ENCODE measurements around the gene MRPL43. TPM values are rescaled to one million over a fixed set of nuclear protein-coding genes. Genes with fewer than 3 reads are reported as not detected.

Gene MRPL43
- total RNA-seq, 2 experiments from 2014 or later = 53.8 to 56.2 TPM

DNA sequence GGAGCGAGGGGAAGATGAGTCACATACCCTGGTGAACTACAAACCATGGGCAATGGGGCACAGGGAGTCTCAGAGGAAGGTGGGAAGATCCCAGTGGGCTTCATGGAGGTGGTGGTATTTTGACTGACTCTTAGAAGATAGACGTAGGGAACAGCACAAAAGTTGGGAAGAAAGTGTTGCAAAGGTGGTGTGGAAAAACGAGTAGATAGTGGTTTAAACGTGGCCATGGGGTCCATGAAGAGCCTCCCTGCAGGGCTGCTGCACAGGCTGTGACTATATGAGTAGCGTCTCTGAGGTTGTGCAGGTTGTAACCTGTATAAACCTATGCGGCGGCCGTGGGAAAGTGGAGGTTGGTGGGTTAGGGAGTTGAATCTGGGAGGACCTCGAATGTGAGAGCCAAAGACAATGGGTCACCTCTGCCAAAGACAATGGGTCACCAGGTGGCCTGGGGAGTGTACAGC, 26.1 kb upstream of the MRPL43 start:
- no peak for TF ChIP-seq EZH2phosphoT487 (IDR thresholded peaks at IDR 0.05; ENCODE audit: borderline replicate concordance, low read depth, low read length)
- TF ChIP-seq, protein P1, sequence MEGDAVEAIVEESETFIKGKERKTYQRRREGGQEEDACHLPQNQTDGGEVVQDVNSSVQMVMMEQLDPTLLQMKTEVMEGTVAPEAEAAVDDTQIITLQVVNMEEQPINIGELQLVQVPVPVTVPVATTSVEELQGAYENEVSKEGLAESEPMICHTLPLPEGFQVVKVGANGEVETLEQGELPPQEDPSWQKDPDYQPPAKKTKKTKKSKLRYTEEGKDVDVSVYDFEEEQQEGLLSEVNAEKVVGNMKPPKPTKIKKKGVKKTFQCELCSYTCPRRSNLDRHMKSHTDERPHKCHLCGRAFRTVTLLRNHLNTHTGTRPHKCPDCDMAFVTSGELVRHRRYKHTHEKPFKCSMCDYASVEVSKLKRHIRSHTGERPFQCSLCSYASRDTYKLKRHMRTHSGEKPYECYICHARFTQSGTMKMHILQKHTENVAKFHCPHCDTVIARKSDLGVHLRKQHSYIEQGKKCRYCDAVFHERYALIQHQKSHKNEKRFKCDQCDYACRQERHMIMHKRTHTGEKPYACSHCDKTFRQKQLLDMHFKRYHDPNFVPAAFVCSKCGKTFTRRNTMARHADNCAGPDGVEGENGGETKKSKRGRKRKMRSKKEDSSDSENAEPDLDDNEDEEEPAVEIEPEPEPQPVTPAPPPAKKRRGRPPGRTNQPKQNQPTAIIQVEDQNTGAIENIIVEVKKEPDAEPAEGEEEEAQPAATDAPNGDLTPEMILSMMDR (conservative IDR thresholded peaks at IDR 0.05; ENCODE audit: low read length) = no peak
- H4K20me1 ChIP-seq (ENCODE audit: insufficient read depth, low read length) = no peaks in the 10 kb centered on the region
- no peaks in the 10 kb centered on the region for H3K36me3 ChIP-seq (ENCODE audit: insufficient read depth, low read length)
- no peak overlapping the region for H2AFZ ChIP-seq (ENCODE audit: low read length)
- intact Hi-C loops (cut with micrococcal nuclease; ENCODE audit: unreplicated experiment) = loop anchor here (5.0 kb wide), 1 partner anchor 1181 kb away; no protein-coding TSS in a partner anchor
- no peak overlapping the region for H3K4me3 ChIP-seq (ENCODE audit: low read depth, low read length, poor library complexity, severe bottlenecking)
- peaks cover 6% of the 10 kb centered on the region for H3K4me1 ChIP-seq (ENCODE audit: insufficient read depth, low read length, poor library complexity, severe bottlenecking)
- no peak overlapping the region for H3K4me2 ChIP-seq (ENCODE audit: low read length)
- POLR2A ChIA-PET = interaction anchor here (0.6 kb wide), 1 partner anchor 13 kb away, joined by 3 read pairs; no protein-coding TSS in a partner anchor
- no peaks in the 10 kb centered on the region for H3K79me2 ChIP-seq (ENCODE audit: insufficient read depth, low read depth, low read length)
- H3K9me2 ChIP-seq (ENCODE audit: insufficient read depth, low read length) = no peaks in the 10 kb centered on the region
- no peak overlapping the region for H3K27ac ChIP-seq (ENCODE audit: low read depth, low read length, poor library complexity, severe bottlenecking)
- no peaks in the 10 kb centered on the region for H3K9me3 ChIP-seq (ENCODE audit: low read length)
- CTCF ChIA-PET (ENCODE audit: unreplicated experiment) = interaction anchor here (0.6 kb wide), 1 partner anchor 33 kb away, joined by 4 read pairs; no protein-coding TSS in a partner anchor
- no TSS peak for BruUV-seq (replicated peaks)
- no peak for DNase-seq (ENCODE audit: low spot score)

DNA sequence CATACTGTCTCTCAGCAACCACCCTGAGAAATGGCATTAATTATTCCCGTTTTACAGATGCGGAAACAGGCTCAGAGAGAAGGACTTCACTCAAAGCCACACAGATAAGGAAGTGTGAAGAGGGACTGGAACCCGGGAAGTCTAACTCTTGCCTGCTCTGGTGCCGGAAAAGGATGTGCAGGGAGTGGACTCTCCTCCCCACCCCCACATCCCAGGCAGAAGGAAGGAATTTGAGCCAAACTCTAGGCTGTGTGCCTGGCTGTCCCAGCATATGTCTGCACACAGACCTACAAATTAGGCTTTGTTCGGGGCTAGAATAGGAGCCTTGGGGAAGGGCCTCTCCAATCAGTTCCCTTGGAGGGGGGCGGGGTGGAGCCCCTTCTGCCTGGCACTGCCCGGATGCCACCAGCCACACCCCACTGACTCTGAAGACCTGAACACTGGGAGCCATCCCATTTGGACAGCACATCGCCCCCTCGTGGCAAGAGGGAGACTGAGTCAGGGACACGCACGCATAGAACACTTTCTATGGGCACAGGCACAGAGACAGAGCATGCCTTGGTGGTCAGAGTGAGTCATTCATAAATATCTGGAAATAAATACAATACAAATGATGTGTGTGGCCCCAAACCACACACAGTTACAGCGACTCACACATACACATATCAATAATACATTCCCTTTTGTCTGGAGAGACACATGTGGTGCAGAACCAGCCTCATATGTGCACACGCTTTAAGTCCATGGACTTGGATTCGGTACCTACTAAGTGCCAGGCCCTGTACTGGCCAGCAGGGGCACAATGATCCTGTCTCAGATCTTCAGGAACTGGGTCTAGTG, 25.4 kb upstream of the MRPL43 start:
- Histone ChIP-seq H3K4me2 (ENCODE audit: low read length) (no peak overlapping the region), H3K4me1 (ENCODE audit: insufficient read depth, low read length, poor library complexity, severe bottlenecking) (no peaks in the 10 kb centered on the region), H3K9me2 (ENCODE audit: insufficient read depth, low read length) (no peaks in the 10 kb centered on the region), H3K79me2 (ENCODE audit: insufficient read depth, low read depth, low read length) (no peaks in the 10 kb centered on the region), H3K4me3 (ENCODE audit: low read depth, low read length, poor library complexity, severe bottlenecking) (no peak overlapping the region), H3K27ac (ENCODE audit: low read depth, low read length, poor library complexity, severe bottlenecking) (no peak overlapping the region), H3K36me3 (ENCODE audit: insufficient read depth, low read length) (no peaks in the 10 kb centered on the region), H3K9me3 (ENCODE audit: low read length) (no peaks in the 10 kb centered on the region), H2AFZ (ENCODE audit: low read length) (no peak overlapping the region), H4K20me1 (ENCODE audit: insufficient read depth, low read length) (no peaks in the 10 kb centered on the region)
- no peak for TF ChIP-seq EZH2phosphoT487 (IDR thresholded peaks at IDR 0.05; ENCODE audit: borderline replicate concordance, low read depth, low read length)
- TF ChIP-seq, protein P1 (conservative IDR thresholded peaks at IDR 0.05; ENCODE audit: low read length) = peak; percentile 93
- intact Hi-C loops (cut with micrococcal nuclease; ENCODE audit: unreplicated experiment) = loop anchor here (5.0 kb wide), 1 partner anchor 1180 kb away; no protein-coding TSS in a partner anchor
- ChIA-PET POLR2A (no interaction called here), CTCF (ENCODE audit: unreplicated experiment) (no interaction called here)
- DNase-seq (ENCODE audit: low spot score) = peak; percentile 79
- no TSS peak for BruUV-seq (replicated peaks)

All from OCI-LY7 (cell line).